HL-60 (cell line): ENCODE measurements around the gene USP19. TPM values are rescaled to one million over a fixed set of nuclear protein-coding genes. Genes with fewer than 3 reads are reported as not detected.

ENCODE experiments used
- DNase-seq, 2 experiments: peaks; one replicate each; pipeline ENCODE4 v3.0.0-alpha.2; 2010 to 2020; ENCODE audit warnings: low read depth in 1 of 2, low spot score in 1 of 2
- H3K27ac ChIP-seq: fragments of 250-450 bp; sonication (Bioruptor Pico); replicated peaks from 2 replicates; pipeline ENCODE4 v1.5.1; 2020; ENCODE audit warnings: mild to moderate bottlenecking, moderate library complexity
- H3K27me3 ChIP-seq: fragments of 250-450 bp; sonication (Bioruptor Pico); 2 replicates; pipeline ENCODE4 v1.5.1; 2021; ENCODE audit warnings: mild to moderate bottlenecking, moderate library complexity; ENCODE audit not compliant: insufficient read depth, poor library complexity, severe bottlenecking
- H3K4me3 ChIP-seq: replicated peaks from 2 replicates; pipeline ENCODE4 v1.5.1; 2011; ENCODE audit warnings: mild to moderate bottlenecking, control low read depth, low read length; ENCODE audit not compliant: insufficient read depth
- GABPA ChIP-seq: IDR thresholded peaks from 2 replicates; pipeline ENCODE4 v1.6.1; 2012; ENCODE audit warnings: low read depth
- POLR2AphosphoS5 ChIP-seq: IDR thresholded peaks from 2 replicates; pipeline ENCODE4 v1.6.1; 2012; ENCODE audit warnings: low read depth
- REST ChIP-seq: IDR thresholded peaks from 2 replicates; pipeline ENCODE4 v1.6.1; 2012; ENCODE audit warnings: low read depth; ENCODE audit not compliant: insufficient replicate concordance
- SPI1 ChIP-seq: IDR thresholded peaks from 2 replicates; pipeline ENCODE4 v1.6.1; 2012; ENCODE audit warnings: low read depth, mild to moderate bottlenecking, borderline replicate concordance
- microRNA-seq: library from miRNA; unstranded; fragments of <30 nt; microRNA quantifications from one replicate; pipeline ENCODE4, GENCODE V29; 2018
- TF ChIP-seq, protein P1 (sequence below): IDR thresholded peaks from one replicate; pipeline ENCODE4 v1.5.1; 2011; ENCODE audit warnings: low read length, control low read depth, inconsistent platforms; ENCODE audit not compliant: insufficient read depth

USP19 gene

GRCh38 chr3:49076646-49077045 lies 44.0 kb downstream of the USP19 start:
- TF ChIP-seq REST = no peak
- TF ChIP-seq POLR2AphosphoS5 = no peak
- no peak for TF ChIP-seq SPI1
- TF ChIP-seq, protein P1, sequence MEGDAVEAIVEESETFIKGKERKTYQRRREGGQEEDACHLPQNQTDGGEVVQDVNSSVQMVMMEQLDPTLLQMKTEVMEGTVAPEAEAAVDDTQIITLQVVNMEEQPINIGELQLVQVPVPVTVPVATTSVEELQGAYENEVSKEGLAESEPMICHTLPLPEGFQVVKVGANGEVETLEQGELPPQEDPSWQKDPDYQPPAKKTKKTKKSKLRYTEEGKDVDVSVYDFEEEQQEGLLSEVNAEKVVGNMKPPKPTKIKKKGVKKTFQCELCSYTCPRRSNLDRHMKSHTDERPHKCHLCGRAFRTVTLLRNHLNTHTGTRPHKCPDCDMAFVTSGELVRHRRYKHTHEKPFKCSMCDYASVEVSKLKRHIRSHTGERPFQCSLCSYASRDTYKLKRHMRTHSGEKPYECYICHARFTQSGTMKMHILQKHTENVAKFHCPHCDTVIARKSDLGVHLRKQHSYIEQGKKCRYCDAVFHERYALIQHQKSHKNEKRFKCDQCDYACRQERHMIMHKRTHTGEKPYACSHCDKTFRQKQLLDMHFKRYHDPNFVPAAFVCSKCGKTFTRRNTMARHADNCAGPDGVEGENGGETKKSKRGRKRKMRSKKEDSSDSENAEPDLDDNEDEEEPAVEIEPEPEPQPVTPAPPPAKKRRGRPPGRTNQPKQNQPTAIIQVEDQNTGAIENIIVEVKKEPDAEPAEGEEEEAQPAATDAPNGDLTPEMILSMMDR = no peak
- no peak for TF ChIP-seq GABPA
- no peaks in the 10 kb centered on the region for H3K27me3 ChIP-seq
- no peak overlapping the region for H3K27ac ChIP-seq
- no peak for DNase-seq
- H3K4me3 ChIP-seq = no peak overlapping the region

- no peak overlapping the region for H3K4me3 ChIP-seq
- no peaks in the 10 kb centered on the region for H3K27me3 ChIP-seq
- DNase-seq = no peak
- H3K27ac ChIP-seq = no peak overlapping the region
- no peak for TF ChIP-seq REST
- TF ChIP-seq GABPA = no peak
- TF ChIP-seq, protein P1 = no peak
- no peak for TF ChIP-seq POLR2AphosphoS5
- no peak for TF ChIP-seq SPI1
Observed at GRCh38 chr3:49076116-49076515, 44.5 kb downstream of the USP19 start.

Small RNAs within 50 kb of the gene (microRNA-seq; reads per million reads assigned to microRNA genes)
- not detected for gene MIR6890
